SH-SY5Y (cell line): ENCODE results near the gene ADPRS.

Source experiments
- GATA2 ChIP-seq: IDR thresholded peaks from 2 replicates; pipeline ENCODE4 v1.6.1; 2011; ENCODE audit warnings: mild to moderate bottlenecking, low read depth, low read length
- GATA3 ChIP-seq: IDR thresholded peaks from 2 replicates; pipeline ENCODE4 v1.6.1; 2011; ENCODE audit warnings: low read depth, mild to moderate bottlenecking, low read length, moderate library complexity

The ADPRS gene, protein sequence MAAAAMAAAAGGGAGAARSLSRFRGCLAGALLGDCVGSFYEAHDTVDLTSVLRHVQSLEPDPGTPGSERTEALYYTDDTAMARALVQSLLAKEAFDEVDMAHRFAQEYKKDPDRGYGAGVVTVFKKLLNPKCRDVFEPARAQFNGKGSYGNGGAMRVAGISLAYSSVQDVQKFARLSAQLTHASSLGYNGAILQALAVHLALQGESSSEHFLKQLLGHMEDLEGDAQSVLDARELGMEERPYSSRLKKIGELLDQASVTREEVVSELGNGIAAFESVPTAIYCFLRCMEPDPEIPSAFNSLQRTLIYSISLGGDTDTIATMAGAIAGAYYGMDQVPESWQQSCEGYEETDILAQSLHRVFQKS

DNA sequence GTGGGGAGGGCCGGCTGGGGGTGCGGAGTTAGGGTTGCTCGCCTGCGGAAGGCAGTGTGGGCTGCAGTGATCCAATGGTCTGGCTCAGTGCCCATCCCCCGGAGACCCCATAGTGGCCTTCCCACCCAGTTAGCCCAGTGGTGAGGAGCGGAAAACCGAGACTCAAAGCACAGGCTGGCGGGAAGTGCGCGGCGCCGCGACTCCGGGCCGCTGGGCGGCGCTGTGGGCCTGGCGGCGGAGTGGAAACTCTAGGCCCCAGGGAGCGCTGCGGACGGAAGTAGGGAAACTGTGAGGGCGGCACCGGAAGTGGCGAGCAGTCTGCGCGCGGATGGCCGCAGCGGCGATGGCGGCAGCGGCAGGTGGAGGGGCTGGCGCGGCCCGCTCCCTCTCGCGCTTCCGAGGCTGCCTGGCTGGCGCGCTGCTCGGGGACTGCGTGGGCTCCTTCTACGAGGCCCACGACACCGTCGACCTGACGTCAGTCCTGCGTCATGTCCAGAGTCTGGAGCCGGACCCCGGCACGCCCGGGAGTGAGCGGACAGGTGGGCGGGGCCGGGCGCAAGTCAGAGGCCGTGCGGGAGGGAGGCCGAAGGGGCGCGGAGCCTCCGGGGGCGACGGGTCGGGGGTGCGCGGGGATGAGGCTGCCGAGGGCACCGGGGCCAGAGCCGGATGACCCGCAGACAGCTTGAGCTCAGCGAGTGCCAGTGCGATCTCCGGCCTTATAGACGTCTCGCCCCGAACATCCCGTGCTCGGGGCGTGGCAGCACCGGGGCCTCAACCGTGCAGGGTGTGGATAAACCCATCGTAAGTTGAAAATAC is at the start of gene ADPRS:
TSS of gene ADPRS (plus strand) at position 316 of the 816 bp plus-strand sequence. CDS start at position 329, 13 bp downstream.
- no peak for TF ChIP-seq GATA2
- no peak for TF ChIP-seq GATA3

DNA sequence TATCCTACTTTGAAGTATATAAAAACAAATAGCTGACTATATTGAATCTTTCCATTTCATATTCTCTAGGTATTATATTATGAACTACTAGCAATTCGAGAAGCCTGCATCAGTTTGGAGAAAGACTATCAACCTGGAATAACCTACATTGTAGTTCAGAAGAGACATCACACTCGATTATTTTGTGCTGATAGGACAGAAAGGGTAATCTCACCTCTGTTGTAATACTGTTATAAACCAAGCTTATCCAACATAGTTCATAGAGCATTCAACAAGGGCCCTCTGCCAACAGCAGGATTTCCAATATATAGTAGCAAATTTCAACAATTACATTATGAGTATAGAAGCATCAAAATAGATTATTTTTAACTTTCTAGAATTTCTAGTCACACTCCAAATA is 48.5 kb upstream of the ADPRS start:
- TF ChIP-seq GATA2 = no peak
- no peak for TF ChIP-seq GATA3

DNA sequence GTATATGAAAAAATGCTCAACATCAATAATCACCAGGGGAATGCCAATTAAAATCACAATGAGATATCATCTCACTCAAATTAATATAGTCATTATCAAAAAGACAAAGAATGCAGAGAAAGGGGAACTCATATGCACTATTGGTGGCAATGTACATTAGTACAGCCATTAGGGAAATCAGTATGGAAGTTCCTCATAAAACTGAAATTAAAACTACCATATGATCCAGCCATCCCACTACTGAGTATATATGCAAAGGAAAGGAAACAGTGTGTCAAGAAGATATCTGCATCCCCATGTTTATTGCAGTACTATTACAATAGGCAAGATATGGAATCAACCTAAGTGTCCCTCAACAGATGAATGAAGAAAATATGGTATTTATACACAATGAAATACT is 36.9 kb upstream of the ADPRS start:
- TF ChIP-seq GATA2 (no peak), GATA3 (no peak)

DNA sequence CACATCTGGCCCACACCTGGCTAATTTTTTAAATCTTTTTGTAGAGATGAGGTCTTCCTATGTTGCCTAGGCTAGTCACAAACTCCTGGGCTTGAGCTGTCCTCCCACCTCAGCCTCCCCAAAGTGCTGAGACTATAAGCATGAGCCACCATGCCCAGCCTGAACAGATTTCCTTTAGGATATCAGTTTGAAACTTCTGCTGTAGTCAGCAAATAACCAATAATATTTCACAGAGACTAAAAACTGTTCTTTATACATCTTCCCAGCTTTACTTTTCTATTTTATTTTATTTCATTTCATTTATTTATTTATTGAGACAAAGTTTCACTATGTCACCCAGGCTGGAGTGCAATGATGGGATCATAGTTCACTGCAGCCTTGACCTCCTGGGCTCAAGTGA is 34.7 kb upstream of the ADPRS start:
- no peak for TF ChIP-seq GATA2
- no peak for TF ChIP-seq GATA3

DNA sequence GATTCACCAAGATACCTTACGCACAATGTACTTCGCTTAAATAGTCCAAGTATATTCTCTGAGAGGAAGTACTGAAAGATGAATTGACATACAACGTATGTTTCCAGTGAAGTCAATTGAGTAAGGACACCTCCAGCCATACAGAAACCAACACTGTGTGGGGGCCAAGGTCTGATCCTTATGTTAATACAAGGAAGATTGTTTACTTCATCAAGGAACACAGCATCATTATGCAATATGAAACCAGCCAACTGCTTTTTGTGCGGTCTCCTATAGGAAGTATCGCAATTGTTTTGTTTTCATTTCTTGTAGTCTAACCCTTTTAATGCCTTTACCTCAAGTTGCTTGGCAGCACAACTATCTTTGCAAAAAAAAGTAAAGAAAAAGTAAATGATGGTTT is 33.0 kb upstream of the ADPRS start:
- no peak for TF ChIP-seq GATA3
- no peak for TF ChIP-seq GATA2

DNA sequence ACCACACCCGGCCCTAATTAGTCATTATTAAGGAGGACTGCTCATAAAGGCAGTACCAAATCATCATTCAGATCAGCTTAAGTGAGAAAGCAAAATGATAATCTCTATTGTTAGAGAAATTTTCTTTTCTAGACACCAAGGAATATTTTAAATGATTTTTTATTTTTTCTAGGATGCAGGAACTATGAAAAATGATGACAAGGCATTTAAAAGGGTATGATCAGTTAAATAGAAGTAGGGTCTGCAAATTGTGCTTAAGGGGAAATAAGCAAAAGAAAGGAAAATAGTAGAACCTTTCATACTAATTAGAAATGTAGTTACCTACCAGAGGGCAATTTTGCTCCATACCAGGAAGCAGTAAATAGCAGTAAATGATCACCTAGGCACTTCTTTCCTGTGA is 26.4 kb upstream of the ADPRS start:
- TF ChIP-seq GATA2 = no peak
- no peak for TF ChIP-seq GATA3

DNA sequence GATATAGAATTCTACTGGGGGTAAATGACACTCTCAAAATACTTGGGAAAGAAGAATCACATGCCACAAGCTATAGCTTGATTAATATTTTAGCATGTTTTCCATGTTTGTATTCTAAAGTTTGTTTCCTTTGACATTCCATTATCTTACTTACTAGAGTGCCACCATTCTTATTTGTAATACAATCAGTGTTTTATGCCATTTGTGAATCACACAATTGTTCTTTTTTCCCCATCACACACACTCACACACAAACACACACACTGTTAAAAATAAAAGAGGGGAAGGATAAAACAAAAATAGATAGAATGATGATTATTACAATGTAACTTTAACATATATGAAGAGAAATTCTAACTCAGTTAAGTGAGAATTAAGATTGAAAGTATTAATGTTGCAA is 20.8 kb upstream of the ADPRS start:
- no peak for TF ChIP-seq GATA3

DNA sequence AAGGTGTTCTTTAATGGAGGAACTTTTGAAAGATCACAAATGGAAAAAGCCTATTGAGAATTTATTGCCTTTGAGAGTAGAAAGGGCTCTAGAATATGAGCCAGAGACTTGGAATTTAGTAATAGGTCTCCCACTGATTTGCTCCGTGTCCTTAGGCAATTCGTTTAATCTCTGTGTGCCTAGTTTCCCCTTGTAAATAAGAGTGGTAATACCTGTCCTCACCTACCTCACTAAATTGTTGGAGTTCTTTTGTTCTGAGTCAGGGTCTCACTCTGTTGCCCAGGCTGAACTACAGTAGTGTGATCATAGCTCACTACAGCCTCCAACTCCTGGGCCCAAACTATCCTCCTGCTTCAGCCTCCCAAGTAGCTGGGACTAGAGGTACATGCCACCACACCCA is 19.8 kb upstream of the ADPRS start:
- TF ChIP-seq GATA2 (no peak), GATA3 (no peak)

DNA sequence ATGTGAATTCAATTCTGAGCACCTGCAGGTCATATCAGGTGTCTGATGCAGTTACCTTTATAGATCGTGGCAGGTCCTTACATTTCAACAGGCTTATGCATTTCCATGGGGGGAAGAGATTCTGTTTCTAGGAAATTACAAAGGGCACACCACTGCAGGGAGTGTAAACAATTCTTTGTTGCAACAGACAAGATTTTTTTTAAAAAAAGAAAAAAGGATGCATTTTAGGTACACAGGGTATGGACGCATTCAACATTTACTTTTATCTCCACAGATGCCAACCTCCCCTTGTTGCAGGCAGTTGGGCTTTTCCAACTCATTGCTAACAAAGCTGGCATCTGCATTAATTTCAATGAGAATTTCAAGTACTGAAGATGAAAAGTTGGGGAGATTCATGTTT is 18.3 kb upstream of the ADPRS start:
- TF ChIP-seq GATA2 (no peak), GATA3 (no peak)

DNA sequence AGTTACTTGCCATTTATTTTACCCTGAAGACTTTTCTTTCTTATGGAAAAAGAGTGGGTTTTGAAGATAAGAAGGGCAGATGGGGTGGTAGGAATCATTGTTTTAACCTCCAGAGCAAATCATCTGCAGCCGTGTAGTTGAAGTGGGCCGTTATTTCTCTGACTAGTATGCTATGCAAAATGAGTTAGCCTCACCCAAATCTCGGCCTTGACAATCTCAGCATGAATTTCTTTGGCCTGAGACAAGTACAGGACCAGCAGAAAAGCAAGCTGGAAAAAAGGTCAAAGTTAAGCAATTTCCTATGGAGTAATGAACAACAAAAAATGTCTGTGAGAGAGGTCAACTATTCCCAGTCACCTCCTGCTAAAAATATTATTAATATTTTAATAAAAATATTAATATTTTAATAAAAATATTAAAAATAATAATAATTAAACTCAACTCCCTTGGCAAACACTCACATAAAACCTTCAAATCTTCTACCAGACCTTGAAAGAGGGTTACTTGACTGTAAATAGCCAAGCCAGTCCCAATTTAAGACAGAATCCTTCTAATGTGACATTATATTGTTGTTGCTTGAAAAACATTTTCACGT is 11.6 kb upstream of the ADPRS start:
- TF ChIP-seq GATA3 = no peak
- no peak for TF ChIP-seq GATA2

DNA sequence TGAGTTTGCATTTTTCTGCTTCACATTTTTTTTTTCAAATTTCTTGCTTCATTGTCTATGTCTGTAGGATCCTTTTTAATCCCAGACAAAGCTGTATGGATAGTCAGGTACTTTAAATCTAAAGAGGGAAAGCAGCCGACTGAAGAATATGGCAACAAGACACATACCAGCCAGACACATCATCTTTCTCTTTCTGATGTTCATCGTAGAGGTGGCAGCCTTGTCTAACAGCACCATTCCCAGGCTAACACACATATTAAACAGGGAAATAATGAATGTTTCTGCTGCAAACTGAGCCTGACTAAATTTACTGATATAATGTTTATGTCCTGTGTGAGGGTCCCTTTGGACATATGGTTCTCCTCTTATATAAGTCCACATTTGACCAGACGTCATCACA is 8.5 kb upstream of the ADPRS start:
- TF ChIP-seq GATA2 = no peak
- TF ChIP-seq GATA3 = no peak

DNA sequence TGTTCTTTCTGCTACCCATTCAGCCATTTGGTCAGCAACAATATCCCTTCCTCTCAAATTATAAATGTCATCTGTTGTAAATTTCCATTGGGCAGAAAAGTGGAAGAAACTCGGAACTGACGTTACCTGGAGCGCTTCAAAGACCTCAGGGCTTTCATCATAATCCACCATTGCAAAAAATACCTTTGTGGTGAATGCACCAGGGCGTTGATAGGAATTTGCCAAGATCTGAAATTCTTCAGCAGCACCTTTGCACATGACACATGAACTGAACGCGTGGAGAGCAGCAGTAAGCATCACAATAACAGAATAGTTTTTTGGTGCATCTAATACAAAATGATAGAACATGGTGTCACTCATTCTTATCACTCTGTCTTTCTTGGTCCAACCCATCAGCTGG is 7.9 kb upstream of the ADPRS start:
- TF ChIP-seq GATA2 (no peak), GATA3 (no peak)

DNA sequence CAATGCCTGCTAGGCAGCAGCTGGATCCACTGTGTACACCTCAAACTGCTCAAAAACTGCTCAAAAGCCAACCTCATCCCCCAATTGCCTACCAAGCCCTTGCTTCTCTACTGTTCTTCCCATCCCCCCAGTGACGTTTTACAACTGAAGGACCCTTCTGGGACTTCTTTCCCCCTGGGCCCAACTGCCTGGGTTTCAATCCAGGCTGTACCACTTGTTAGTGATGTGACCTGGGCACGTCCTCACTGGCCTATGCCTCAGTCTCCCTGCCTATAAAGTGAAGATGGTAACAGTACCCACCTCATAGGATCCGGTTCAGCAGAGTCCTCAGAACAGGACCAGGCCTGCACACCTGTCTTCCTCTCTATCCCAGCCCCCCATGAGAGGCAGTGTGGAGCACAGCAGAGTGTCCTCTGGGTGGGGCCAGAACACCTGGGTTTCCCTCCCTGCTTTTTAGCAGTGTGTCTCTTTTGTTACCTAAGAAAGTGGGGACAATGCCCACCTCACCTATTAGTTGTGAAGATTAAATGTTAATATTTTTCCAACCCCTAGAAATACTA is 6.7 kb upstream of the ADPRS start:
- TF ChIP-seq GATA3 (no peak), GATA2 (no peak)

DNA sequence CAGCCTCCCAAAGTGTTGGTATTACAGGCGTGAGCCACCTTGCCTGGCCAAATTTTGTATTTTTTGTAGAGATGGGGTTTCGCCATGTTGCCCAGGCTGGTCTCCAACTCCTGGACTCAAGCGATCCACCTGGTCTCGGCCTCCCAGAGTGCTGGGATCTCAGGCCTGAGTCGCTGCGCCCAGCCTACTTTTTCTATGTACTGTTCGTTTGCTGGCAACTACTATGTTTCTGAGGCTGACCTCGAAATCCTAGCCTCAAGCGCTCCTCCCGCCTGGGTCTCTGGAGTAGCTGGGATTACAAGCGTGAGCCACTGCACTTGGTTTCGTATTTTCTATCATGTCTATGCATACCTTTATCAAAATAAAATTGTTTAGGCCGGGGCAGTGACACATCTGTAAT is 5.5 kb upstream of the ADPRS start:
- no peak for TF ChIP-seq GATA2
